Transverse colon (tissue), 4 donors: ENCODE measurements around the gene ATL2. TPM values are rescaled to one million over a fixed set of nuclear protein-coding genes. Genes with fewer than 3 reads are reported as not detected.
A peak's percentile ranks its signal among the peaks of the same experiment; 100 is the strongest.
"Not testable (repeated sequence)": the region's sequence is repeated elsewhere in the genome, so short reads cannot be mapped to it uniquely, and the experiment has no call there.

Experiments used
- DNase-seq: peaks from one replicate; pipeline ENCODE4 v3.0.0-alpha.2; 2019
- H3K27ac ChIP-seq, 4 donors: fragments of 200-600 bp; sonication (generic); 2 replicates each; pipeline ENCODE4 v1.5.1; 2016 to 2018; ENCODE audit warnings: inconsistent platforms in 4 of 4
- H3K27me3 ChIP-seq: fragments of 200-600 bp; sonication (generic); 2 replicates; pipeline ENCODE4 v1.5.1; 2017; ENCODE audit warnings: inconsistent platforms
- H3K36me3 ChIP-seq, 4 donors: fragments of 200-600 bp; sonication (generic); 2 replicates each; pipeline ENCODE4 v1.5.1; 2017 to 2019; ENCODE audit warnings: inconsistent platforms in 4 of 4
- H3K4me1 ChIP-seq, 4 donors: fragments of 200-600 bp; sonication (generic); 2 replicates each; pipeline ENCODE4 v1.5.1; 2017 to 2020; ENCODE audit warnings: inconsistent platforms in 4 of 4
- H3K4me3 ChIP-seq, 4 donors: fragments of 200-600 bp; sonication (generic); 1 replicate in 1 of 4; 2 replicates in 3 of 4; pipeline versions ENCODE4 v1.5.1 to v1.6.1; 2017 to 2019; ENCODE audit warnings: inconsistent platforms in 4 of 4
- H3K9me3 ChIP-seq, 2 donors: fragments of 200-600 bp; sonication (generic); 2 replicates each; pipeline ENCODE4 v1.5.1; 2017 to 2019; ENCODE audit warnings: inconsistent platforms in 2 of 2
- CTCF ChIP-seq, 5 experiments: fragments of 200-600 bp in 3 of 5; fragments of 450-650 bp in 2 of 5; sonication (generic) in 3 of 5; IDR thresholded peaks; 1 replicate in 2 of 5; 2 replicates in 3 of 5; pipeline ENCODE4 v1.5.1; 2016 to 2017; ENCODE audit warnings: antibody characterized with exemption in 5 of 5, inconsistent platforms in 3 of 5, mild to moderate bottlenecking in 2 of 5, moderate library complexity in 1 of 5
- EP300 ChIP-seq: sonication (generic); formaldehyde crosslinking; IDR thresholded peaks from one replicate; pipeline ENCODE4 v1.6.1; 2017; ENCODE audit warnings: antibody characterized with exemption, low read depth
- POLR2A ChIP-seq: fragments of 450-650 bp; IDR thresholded peaks from one replicate; pipeline ENCODE4 v1.6.1; 2016; ENCODE audit warnings: antibody characterized with exemption, mild to moderate bottlenecking, moderate library complexity
- POLR2AphosphoS5 ChIP-seq, 3 donors: sonication (generic); formaldehyde crosslinking; IDR thresholded peaks; one replicate each; pipeline ENCODE4 v1.6.1; 2016; ENCODE audit warnings: antibody characterized with exemption in 3 of 3
- WGBS, 2 donors: methylation state at CpG; one replicate each; pipeline ENCODE4 v1.1.5; 2018; ENCODE audit warnings: low coverage in 1 of 2; 5-methylcytosine and 5-hydroxymethylcytosine counted together
- in situ Hi-C, 4 donors: fragments of 200-750 bp; cut with MboI; loops; one replicate each; pipeline versions ENCODE4 v1.15.0 to v1.15.1; 2017; ENCODE audit warnings: low sequenced_read_pairs in 3 of 4, low pct_ligation_motif_present in 1 of 4, low pct_unique_long_range_greater_than_20kb in 1 of 4
- intact Hi-C: fragments of 100-400 bp; cut with DNase I; formaldehyde crosslinking; loops from one replicate; pipeline ENCODE4 v1.15.1; 2023; ENCODE audit warnings: low total_unique reads
- total RNA-seq, 4 donors: library from RNA; depleted of rRNA; stranded (reverse); fragments of >200 nt; gene quantifications; one replicate each; pipeline ENCODE4 v1.1.0, GENCODE V29; 2016

The ATL2 gene
- total RNA-seq, 4 donors from 2014 or later: 17.6 to 150 (median 69.1) TPM

GRCh38 chr2:38384338-38384737, 7.3 kb upstream of the ATL2 start:
- in situ Hi-C loops: no loop called here
- H3K4me3 ChIP-seq: no peak overlapping the region
- H3K27ac ChIP-seq: peak overlapping the region in 3 of 4 donors; percentile 25 to 45 (median 44)
- DNase-seq: no peak
- H3K27me3 ChIP-seq: no peaks in the 10 kb centered on the region
- TF ChIP-seq POLR2A: no peak
- no peak for TF ChIP-seq EP300
- no peak for TF ChIP-seq POLR2AphosphoS5 (IDR thresholded peaks at IDR 0.05)
- no peak for TF ChIP-seq CTCF (IDR thresholded peaks at IDR 0.05)
- WGBS, 2 donors: 37 to 49% methylated on average over 3 of the region's 3 CpGs
- intact Hi-C loops: no loop called here
- H3K36me3 ChIP-seq: no peaks in the 10 kb centered on the region
- peaks cover 0 to 14% (median 0%) of the 10 kb centered on the region in 4 donors for H3K4me1 ChIP-seq
- H3K9me3 ChIP-seq: no peaks in the 10 kb centered on the region

- in situ Hi-C loops: not testable (repeated sequence)
These were observed 6.7 kb upstream of the ATL2 start for GRCh38 chr2:38383741-38384140.

GRCh38 chr2:38381381-38382143, 4.5 kb upstream of the ATL2 start:
- Histone ChIP-seq H3K27ac (no peak overlapping the region), H3K9me3 (no peaks in the 10 kb centered on the region), H3K36me3 (no peaks in the 10 kb centered on the region), H3K4me1 (peaks cover 6 to 22% (median 8%) of the 10 kb centered on the region in 4 donors), H3K4me3 (no peak overlapping the region), H3K27me3 (no peaks in the 10 kb centered on the region)
- DNase-seq: no peak
- WGBS, 2 donors: 69 to 85% methylated on average over 3 to 6 of the region's 6 CpGs
- intact Hi-C loops (no loop called here), in situ Hi-C loops (no loop called here)
- no peak for TF ChIP-seq CTCF (IDR thresholded peaks at IDR 0.05)

More at GRCh38 chr2:38383741-38384140, 6.7 kb upstream of the ATL2 start:
- H3K9me3 ChIP-seq, DNase-seq, H3K27me3 ChIP-seq, intact Hi-C loops, H3K36me3 ChIP-seq, H3K4me3 ChIP-seq: not testable (repeated sequence)
- H3K27ac ChIP-seq: peak overlapping the region in 3 of 4 donors; percentile 25 to 45 (median 44)
- H3K4me1 ChIP-seq: peaks cover 0 to 14% (median 0%) of the 10 kb centered on the region in 4 donors
- 53 to 73% methylated on average over 2 to 6 of the region's 6 CpGs for WGBS, 2 donors

- no peak for DNase-seq
- H3K36me3 ChIP-seq: no peaks in the 10 kb centered on the region
- peaks cover 6 to 27% (median 12%) of the 10 kb centered on the region in 4 donors for H3K4me1 ChIP-seq
- intact Hi-C loops: no loop called here
- H3K27me3 ChIP-seq: no peaks in the 10 kb centered on the region
- H3K4me3 ChIP-seq: no peak overlapping the region
- H3K27ac ChIP-seq: peak overlapping the region in 1 of 4 donors; percentile 7
- in situ Hi-C loops: no loop called here
- WGBS, 2 donors: 66 to 72% methylated on average over 3 to 10 of the region's 10 CpGs
- no peaks in the 10 kb centered on the region for H3K9me3 ChIP-seq
- no peak for TF ChIP-seq POLR2AphosphoS5 (IDR thresholded peaks at IDR 0.05)
- no peak for TF ChIP-seq POLR2A
- TF ChIP-seq EP300: no peak
- no peak for TF ChIP-seq CTCF (IDR thresholded peaks at IDR 0.05)
These were observed 3.5 kb upstream of the ATL2 start for GRCh38 chr2:38380397-38381130.
